Kidney glomerular epithelial cell (primary cell): ENCODE data around the gene ZSCAN4.

Experiments used
- DNase-seq: peaks from one replicate; lab custom pipeline; 2025; lab: John Stamatoyannopoulos, UW

Gene ZSCAN4, protein sequence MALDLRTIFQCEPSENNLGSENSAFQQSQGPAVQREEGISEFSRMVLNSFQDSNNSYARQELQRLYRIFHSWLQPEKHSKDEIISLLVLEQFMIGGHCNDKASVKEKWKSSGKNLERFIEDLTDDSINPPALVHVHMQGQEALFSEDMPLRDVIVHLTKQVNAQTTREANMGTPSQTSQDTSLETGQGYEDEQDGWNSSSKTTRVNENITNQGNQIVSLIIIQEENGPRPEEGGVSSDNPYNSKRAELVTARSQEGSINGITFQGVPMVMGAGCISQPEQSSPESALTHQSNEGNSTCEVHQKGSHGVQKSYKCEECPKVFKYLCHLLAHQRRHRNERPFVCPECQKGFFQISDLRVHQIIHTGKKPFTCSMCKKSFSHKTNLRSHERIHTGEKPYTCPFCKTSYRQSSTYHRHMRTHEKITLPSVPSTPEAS

DNA sequence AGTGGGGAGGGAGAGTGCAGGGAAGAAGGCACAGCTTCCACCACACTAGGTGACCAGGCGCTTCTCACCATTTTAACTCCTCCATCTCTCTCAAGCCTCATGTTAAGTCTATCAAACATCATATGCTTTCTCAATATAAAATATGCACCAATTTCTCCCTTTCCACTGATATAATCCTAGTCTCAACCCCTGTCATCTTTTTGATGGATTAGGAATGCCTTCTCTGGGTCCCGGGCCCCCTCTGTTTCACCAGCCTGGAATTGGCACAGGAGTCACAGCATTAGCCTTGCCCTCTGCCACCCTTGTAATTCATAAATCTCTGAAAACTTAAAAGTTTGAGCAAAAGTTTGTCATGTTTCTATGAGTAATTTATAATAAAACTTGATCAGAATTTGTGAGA lies at the start of gene ZSCAN4:
Gene ZSCAN4, plus strand, starts transcription at position 301 of the 400 bp plus-strand sequence. CDS start 7,211 bp downstream, outside the sequence.
- no peak for DNase-seq

DNA sequence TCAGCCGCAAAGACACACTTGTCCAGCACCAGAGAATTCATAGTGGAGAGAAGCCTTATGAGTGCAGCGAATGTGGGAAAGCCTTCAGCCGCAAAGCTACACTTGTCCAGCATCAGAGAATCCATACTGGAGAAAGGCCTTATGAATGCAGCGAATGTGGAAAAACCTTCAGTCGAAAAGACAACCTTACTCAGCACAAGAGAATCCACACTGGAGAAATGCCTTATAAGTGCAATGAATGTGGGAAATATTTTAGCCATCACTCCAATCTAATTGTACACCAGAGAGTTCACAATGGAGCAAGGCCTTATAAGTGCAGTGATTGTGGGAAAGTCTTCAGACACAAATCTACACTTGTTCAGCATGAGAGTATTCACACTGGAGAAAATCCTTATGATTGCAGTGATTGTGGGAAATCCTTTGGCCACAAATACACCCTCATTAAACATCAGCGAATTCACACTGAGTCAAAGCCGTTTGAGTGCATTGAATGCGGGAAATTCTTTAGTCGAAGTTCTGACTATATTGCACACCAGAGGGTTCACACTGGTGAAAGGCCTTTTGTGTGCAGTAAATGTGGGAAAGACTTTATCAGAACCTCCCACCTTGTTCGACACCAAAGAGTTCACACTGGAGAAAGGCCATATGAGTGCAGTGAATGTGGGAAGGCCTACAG lies 47.9 kb upstream of the ZSCAN4 start:
- DNase-seq: no peak

DNA sequence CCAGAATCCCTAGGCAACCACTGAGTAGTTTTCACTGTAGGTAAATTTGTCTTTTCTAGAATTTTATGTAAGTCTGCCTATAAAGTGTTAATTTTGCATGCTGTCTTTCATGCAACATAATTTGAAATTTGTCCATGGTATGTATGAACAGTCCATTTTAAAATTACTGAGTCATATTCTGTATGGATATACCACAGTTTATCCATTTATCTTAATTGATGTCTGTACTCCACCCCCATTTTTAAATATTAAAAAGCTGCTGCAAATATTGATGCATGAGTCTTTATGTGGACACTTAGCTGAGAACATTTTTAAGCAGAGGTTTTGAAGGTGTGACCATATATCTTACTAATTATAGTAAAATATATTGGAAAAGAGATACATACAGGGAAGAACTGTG lies 45.6 kb upstream of the ZSCAN4 start:
- DNase-seq: no peak

DNA sequence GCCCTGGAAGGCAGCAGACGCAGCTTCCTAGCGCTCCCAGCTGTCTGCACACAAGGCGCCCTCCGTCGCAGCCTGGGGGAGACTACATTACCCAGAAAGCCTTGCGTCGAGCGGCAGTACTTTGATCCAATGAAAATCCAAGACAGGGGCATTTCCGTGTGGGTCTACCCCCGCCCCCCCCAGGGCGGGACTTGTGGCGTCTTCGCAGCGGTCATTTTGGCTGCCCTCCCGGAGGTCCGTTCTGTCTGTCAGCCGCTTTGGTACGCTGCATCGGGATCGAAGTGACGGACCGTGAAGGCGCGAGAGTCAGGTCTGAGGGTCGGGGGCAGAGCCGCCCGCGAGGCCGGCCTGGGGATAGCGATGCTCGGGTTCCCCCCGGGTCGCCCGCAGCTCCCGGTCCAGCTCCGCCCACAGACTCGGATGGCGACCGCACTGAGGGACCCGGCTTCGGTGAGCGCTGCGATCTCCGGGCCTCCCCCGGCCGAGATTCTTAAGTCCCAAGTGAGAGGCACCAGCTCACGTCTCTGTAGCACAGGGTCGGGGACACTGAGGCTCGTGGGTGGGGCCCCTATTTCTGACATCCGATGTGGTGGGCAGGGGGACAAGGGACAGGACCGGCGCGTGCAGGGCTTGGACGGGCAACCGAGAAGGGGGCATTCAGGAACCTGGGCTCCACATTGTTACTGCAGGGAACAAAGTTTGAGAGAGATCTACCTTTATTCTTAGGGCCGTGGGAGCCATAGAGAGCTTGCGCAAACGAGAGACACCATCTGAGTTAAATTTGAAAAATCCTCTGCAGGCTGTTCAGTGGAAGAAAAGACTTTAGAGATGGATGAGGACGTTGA lies 35.5 kb upstream of the ZSCAN4 start, which contains the start of gene ZNF211:
Gene ZNF211, plus strand, starts transcription at position 182 of the 845 bp plus-strand sequence. Its CDS starts 179 bp downstream, at position 361.
- peak; percentile 90 for DNase-seq

DNA sequence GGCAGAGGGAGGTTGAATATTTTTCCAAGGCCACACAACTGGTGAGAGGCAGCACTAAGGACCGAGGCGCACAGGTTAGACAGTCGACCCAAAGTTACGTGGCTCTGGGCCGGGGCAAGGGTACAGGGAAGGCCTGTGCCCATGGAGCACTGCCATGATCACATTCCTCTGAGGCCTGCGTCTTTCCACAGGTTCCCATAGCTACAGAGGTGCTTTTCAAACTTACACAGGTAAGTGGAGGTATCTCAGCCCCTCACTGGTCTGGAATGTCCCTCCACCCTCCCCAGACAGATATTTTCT lies 35.0 kb upstream of the ZSCAN4 start:
- DNase-seq: no peak

DNA sequence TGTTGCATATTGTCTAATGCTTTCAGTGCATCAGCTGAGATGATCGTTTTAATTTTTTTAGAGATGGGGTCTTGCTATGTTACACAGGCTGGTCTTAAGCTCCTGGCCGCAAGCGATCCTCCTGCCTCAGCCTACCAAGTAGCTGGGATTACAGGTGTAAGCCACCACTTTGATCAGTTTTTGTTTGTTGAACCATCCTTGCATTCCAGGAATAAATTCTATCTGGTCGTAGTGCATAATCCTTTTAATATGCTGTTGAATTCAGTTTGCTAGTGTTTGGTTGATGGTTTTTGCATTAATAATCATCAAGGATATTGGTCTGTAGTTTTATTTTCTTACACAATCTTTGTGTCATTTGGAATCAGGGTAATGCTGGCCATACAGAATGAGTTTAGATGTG lies 31.4 kb upstream of the ZSCAN4 start:
- DNase-seq: no peak

DNA sequence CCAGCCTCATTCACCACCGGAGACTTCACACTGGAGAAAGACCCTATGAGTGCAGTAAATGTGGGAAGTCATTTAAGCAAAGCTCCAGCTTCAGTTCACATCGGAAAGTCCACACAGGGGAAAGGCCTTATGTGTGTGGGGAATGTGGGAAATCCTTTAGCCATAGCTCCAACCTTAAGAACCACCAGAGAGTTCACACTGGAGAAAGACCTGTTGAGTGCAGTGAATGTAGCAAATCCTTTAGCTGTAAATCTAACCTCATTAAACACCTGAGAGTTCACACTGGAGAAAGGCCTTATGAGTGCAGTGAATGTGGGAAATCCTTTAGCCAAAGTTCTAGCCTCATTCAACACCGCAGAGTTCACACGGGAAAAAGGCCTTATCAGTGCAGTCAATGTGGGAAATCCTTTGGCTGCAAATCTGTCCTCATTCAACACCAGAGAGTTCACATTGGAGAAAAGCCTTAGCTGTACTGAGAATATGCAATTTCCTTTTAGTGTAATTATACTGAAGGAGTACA lies 27.0 kb upstream of the ZSCAN4 start:
- DNase-seq: no peak

DNA sequence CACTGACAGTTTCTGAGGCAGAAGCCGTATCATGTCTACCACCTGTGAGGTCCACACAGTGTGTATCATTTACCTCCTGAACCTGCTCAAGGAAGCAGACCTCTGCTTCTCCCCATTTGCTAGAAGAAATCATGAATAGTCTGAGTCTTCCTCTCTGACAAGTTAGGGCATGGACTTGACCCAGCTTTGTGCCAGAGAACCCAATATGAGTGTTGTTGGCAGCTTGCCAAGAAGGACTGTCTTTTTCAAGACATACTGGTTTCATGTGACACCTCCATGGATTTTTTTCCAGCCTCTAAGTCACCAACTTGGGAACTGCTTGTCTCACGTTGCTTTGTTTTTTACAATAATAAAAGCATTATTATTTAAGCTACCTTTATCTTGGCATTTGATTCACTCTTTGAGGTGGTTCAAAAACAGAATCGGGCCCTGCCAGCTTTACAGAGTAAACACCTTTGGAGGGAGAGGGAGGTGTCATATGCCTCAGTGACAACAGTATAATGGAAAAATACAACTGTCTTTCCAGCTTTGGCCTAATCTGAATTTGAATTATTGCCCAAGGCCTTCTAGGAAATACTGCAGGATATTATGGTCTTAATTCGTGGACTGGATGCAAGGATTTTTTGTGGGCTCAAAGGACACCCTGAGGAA lies 26.2 kb upstream of the ZSCAN4 start:
- DNase-seq: no peak

DNA sequence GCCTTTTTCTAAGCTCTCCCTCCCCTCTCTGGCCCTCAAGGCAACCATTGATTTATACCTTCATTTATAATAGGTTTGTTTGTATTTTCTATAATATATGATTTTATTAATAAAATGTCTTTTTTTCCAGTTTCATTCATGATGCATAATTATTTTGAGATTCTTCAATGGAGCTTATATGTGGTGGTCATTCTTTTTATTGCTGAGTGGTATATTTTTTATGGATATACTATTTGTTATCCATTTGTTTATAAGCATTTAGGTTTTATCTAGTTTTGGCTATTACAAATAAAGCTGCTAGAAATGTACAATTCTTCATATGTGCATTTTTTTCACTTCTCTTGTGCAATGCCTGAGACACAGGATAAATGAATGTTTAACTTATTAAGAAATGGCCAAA lies 25.0 kb upstream of the ZSCAN4 start:
- DNase-seq: no peak

DNA sequence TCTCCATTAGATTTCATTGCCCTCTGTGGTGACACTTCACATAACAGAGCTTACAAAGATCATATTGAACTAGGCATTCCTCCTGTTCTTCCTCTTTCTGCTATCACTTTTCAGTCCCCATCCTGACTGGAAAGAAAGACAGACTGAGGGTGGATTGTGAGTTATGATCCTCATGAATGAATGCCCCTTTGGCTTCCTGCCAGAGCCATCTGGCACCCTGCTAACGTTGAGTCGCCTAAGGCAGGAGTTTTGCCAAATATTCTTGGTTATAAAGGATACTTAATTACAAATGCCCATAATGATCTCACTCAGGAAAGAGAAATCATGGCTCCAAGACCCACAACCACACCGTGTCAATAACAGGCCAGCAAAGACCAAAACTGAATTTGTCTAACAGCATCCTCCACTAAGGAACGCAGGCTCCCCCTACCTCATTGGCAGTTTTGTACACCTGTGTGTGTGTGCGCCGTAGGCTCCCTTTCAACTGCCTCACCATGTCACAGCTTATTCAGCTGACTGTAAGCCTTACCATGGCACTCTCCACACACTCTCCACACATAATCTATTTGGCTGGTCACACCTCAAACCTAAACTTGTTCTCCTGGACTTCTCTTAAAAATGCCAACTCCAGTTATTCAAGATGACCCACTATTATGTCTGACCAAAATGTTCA lies 20.3 kb upstream of the ZSCAN4 start:
- no peak for DNase-seq

DNA sequence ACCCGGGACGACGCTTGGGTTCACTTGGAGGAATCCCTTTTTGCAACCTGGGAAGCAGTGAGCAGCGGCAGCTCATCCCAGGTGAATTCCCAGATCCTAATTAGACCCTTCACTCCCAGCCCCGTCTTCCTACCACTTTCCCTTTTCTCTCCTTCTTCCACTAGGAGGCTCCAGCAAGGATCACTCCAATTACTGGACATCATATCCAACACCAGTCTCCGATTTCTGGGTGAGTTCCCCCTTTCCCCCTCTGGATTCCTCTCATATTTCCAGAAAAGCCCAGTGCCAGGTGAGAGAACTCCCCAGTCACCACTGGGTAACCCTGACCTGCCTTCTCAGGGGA lies 17.1 kb upstream of the ZSCAN4 start:
- no peak for DNase-seq

DNA sequence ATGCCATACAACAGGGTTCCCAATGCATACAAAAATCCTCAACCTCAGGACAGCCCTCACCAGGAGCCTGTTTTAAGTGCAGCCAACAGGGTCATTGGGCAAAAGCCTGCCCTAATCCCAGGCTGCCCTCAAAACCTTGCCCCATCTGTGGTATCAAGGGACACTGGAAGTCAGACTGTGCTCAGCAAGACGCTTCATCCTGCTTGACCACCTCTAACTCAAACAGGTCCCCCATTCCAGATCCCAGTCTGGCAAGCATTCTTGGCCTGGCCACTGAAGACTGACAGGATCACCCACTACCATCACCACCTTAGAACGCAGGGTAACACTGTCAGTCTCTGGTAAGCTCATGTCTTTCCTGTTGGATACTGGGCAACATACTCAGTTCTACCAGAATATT lies 15.0 kb upstream of the ZSCAN4 start:
- no peak for DNase-seq

DNA sequence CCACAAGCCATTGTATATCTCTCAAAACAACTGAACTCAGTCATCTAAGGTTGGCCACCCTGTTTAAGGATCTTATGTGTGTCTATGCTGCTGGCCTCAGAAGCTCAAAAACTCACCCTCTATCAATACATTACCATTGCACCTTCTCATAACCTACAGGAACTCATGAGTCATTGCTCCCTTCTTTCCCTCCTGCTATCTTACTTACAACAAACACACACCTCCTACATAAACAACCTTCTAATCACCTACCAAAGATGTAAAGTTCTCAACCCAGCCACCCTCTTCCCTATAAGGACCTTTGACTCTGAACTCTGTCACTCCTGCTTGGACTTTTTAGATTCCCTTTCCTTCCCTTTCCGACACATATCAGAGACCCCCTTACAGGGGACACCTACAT lies 13.3 kb upstream of the ZSCAN4 start:
- DNase-seq: no peak

DNA sequence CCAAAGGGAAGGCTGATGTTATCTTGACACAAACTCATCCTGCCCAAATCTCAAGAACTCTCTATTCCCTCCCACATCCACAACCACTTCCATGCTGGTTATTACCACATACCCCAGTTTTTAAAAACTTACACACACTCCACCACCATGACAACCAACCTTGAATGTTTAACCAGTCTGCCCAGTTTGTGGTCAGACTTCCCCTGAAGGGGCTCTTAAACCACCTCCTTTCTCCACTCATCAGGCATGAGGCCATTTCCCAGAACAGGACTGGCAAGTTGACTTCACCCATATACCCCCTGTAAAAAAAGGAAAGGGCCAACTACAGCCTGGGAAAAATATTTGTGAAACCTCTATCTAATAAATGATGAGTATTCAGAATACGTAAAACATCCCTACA lies 12.4 kb upstream of the ZSCAN4 start:
- no peak for DNase-seq

DNA sequence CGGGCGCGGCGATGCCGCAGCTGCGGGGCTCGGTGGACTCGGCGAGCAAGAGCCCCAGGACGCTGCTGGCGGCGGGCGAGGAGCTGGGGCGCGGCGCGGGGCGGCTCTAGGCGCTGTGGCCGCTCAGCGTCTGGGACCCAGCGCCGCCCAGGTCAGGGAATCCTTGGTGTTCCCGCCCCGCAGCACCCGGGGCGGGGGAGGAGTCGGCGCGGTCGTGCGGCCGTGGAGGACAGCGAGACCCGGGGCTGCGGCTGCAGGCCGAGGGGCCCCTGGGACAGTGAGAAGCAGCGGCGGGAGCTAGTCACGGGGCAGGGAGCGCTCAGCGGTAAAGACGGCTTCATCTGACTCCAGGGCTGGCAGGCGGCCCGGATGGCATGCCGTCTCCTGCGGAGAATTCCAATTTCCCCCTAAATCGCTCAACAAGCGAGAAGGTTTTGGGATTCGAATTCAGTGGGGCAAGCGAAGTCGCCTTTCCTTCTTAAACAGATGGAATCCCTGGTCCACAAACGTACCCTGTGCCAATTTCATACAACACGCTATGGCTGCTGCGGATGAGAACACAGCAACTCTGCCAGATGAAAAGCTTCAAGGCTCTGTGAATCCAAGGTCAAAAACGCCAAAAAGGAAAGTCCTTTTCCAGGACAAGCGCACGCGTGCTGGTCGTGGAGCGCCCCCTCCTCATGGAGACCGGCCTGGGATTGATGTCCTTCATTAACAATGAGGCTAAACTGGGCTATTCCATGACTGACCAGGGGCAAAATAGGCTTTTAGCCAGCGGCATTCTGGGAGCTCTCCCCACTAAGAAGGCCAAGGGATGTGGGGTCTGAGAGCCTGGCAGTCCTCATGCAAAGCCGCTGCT lies 4.2 kb upstream of the ZSCAN4 start:
- peak; percentile 3 for DNase-seq

DNA sequence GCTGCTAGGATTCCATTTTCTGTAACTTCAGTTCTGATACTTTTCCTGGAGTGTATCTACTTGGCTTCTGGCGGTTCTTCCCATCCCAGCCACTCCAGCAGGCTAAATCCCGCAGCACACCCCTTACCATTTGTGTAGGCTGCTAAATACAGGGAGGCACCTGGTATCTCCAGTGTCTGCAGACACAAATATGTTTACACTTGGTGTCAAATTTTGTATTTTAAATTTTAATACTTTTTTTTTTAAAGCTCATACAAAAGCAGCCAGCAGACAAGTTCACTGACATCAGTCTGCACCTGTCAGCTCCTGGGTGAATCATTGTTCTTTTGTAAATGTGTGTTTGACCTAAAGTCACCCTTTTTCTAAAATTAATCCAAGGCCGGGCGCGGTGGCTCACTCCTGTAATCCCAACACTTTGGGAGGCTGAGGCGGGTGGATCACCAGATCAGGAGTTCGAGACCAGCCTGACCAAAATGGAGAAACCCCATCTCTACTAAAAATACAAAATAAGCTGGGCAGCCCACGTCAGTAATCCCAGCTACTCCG lies 3.4 kb upstream of the ZSCAN4 start:
- DNase-seq: no peak

DNA sequence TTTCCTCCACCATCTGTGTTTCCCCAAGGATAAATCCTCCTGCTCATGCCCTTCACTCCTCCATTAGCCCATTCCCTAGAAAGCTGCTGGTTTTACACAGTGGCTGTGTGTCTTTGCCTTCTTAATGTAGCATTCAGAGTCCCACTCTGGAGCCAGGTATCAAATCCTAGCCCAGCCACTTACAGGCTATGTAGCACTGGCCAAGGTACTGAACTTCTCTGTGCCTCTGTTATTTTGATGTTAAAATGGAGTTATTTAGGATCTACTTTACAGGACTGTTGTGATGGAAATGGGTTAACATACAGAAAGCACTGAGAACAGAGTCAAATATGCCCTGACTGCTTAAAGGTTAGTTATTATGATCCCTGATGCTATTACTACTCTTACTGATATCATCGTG lies 1.5 kb upstream of the ZSCAN4 start:
- DNase-seq: no peak

DNA sequence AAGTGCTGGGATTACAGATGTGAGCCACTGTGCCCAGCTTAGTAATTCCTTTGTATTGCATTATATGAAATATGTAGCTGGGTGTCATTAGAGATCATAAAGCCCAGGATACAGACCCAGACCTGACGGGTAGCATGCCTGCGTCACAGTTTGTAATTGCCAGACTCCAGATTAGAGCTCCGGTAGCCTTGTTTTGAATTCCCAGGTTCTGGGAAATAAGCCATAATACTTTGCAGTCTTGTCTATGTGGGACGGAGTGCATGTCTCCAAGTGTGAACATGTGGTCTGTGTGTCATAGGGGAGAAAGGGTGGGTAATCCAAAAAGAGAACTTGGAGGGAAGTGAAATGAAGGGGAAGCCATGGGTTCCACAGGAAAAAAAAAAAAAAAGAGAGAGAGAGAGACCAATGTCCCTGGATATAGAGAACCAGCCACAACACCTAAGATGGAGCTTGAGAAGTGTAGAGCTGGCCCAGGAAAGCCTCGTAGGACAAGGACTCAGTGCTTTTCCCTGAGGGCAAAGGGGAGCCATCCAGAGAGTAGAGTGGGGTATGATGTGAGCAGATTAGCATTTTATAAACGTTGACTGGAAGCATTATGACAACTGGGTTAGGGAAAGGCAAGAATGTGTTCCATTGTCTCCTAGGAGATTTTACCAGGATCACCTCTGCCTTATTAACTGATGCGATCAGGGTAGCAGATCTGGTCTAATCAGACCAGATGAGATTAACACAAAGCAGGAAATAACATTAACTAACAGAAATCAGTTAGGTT lies 2.6 kb downstream of the ZSCAN4 start:
- no peak for DNase-seq

DNA sequence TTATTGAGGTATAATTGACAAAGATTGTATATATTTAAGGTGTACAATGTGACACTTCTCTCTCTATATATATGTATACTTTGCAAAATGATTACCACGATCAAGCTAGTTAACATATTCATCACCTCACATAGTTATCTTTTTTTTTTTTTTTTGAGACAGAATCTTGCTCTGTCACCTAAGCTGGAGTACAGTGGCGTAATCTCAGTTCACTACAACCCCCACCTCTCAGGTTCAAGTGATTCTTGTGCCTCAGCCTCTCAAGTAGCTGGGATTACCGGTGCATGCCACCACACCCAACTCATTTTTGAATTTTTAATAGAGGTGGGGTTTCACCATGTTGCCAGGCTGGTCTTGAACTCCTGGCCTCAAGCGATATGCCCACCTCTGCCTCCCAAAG lies 3.7 kb downstream of the ZSCAN4 start:
- no peak for DNase-seq
